Measurements from ENCODE around the gene STK17B. TPM values are rescaled to one million over a fixed set of nuclear protein-coding genes. Genes with fewer than 3 reads are reported as not detected.

The STK17B gene
- total RNA-seq, 1 experiment from 2014 or later = 20.7 TPM

DNA sequence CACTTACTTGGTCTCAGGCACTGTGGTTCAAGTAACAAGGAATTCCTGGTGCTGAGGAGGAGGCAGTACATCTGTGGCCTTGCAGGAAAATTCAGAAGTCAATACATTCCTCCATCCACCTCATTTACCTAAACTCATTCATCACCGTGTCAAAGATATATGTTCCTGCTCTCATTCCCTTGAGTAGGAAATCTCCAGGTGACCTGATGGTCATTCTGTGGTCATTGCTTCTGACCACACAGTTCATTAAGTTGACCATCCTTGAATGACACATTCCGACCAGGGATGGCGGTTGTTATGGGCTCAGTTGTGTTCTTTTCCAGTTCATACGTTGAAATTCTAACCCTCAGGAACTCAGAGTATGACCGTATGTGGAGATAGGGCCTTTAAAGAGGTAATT is 2.1 kb upstream of the STK17B start:
- H3K27me3 Mint-ChIP-seq (ENCODE audit: insufficient read depth, unreplicated experiment) = no peaks in the 10 kb centered on the region
- POLR2A ChIA-PET = no interaction called here
- H3K4me3 Mint-ChIP-seq (ENCODE audit: unreplicated experiment) = no peak overlapping the region
- CTCF ChIA-PET = interaction anchor here (0.9 kb wide), 1 partner anchor 103 kb away, joined by 3 read pairs; no protein-coding TSS in a partner anchor
- intact Hi-C loops (cut with micrococcal nuclease) = loop anchor here (5.0 kb wide), 1 partner anchor 119 kb away; no protein-coding TSS in a partner anchor
- no peaks in the 10 kb centered on the region for H3K4me1 Mint-ChIP-seq (ENCODE audit: insufficient read depth, unreplicated experiment)
- TF ChIP-seq, protein P1, sequence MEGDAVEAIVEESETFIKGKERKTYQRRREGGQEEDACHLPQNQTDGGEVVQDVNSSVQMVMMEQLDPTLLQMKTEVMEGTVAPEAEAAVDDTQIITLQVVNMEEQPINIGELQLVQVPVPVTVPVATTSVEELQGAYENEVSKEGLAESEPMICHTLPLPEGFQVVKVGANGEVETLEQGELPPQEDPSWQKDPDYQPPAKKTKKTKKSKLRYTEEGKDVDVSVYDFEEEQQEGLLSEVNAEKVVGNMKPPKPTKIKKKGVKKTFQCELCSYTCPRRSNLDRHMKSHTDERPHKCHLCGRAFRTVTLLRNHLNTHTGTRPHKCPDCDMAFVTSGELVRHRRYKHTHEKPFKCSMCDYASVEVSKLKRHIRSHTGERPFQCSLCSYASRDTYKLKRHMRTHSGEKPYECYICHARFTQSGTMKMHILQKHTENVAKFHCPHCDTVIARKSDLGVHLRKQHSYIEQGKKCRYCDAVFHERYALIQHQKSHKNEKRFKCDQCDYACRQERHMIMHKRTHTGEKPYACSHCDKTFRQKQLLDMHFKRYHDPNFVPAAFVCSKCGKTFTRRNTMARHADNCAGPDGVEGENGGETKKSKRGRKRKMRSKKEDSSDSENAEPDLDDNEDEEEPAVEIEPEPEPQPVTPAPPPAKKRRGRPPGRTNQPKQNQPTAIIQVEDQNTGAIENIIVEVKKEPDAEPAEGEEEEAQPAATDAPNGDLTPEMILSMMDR (IDR thresholded peaks at IDR 0.05; ENCODE audit: unreplicated experiment) = no peak
- no peak overlapping the region for H3K27ac Mint-ChIP-seq (ENCODE audit: low read depth, unreplicated experiment)
- no peak for DNase-seq (ENCODE audit: unreplicated experiment)
- no peaks in the 10 kb centered on the region for H3K9me3 Mint-ChIP-seq (ENCODE audit: unreplicated experiment)
- no TSS peak for BruUV-seq (replicated peaks)
- H3K36me3 Mint-ChIP-seq (ENCODE audit: insufficient read depth, unreplicated experiment) = peaks cover 5% of the 10 kb centered on the region

DNA sequence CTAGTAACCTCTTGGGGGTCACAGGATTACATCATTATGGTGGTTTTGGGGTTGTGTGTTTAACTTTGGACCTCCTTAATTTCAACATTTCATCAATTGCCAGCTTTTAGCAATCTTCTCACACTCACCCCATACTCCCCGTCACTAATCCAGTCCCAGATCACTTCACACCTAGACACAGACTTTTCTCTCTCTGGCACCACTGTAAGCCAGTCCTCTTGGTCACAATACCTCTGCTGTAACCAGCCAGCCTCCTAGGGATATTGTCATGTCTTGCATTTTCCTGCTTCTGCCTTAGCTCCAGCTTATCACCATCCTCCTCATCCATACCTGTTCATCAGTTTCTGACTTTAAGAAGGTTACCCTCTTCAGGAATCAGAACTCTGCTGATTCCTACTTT is 1.6 kb upstream of the STK17B start:
- peak overlapping the region; percentile 2 for H3K4me3 Mint-ChIP-seq (ENCODE audit: unreplicated experiment)
- no peaks in the 10 kb centered on the region for H3K9me3 Mint-ChIP-seq (ENCODE audit: unreplicated experiment)
- POLR2A ChIA-PET = interaction anchor here (0.7 kb wide), 1 partner anchor 12 kb away, joined by 3 read pairs; no protein-coding TSS in a partner anchor
- H3K36me3 Mint-ChIP-seq (ENCODE audit: insufficient read depth, unreplicated experiment) = peaks cover 5% of the 10 kb centered on the region
- peaks cover 2% of the 10 kb centered on the region for H3K4me1 Mint-ChIP-seq (ENCODE audit: insufficient read depth, unreplicated experiment)
- CTCF ChIA-PET = no interaction called here
- intact Hi-C loops (cut with micrococcal nuclease) = loop anchor here (5.0 kb wide), 1 partner anchor 119 kb away; no protein-coding TSS in a partner anchor
- no TSS peak for BruUV-seq (replicated peaks)
- H3K27me3 Mint-ChIP-seq (ENCODE audit: insufficient read depth, unreplicated experiment) = no peaks in the 10 kb centered on the region
- TF ChIP-seq, protein P1 (IDR thresholded peaks at IDR 0.05; ENCODE audit: unreplicated experiment) = no peak
- DNase-seq (ENCODE audit: unreplicated experiment) = no peak
- H3K27ac Mint-ChIP-seq (ENCODE audit: low read depth, unreplicated experiment) = no peak overlapping the region

DNA sequence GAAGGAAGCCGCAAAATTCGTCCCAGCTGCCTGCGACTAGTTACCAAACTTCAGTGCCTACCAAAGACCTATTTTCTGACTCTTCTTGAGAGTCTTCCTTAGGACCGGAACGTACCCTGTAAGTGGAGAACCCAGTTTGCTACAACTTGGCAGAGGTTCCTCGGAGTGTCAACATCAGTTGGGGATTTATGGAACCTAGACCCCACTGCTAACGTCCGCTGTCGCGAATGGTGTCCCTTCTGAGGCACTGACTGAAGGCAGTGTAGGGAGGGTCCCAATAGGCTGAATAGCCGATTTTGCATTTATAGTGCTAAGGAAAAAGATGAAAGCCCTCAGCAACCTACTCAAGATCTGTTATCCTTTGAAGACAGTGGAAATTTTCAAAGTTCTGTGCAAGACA is 568 bp upstream of the STK17B start:
- peaks cover 5% of the 10 kb centered on the region for H3K36me3 Mint-ChIP-seq (ENCODE audit: insufficient read depth, unreplicated experiment)
- no peak overlapping the region for H3K27ac Mint-ChIP-seq (ENCODE audit: low read depth, unreplicated experiment)
- CTCF ChIA-PET = interaction anchor here (0.7 to 3.8 kb wide), 4 partner anchors 9 to 121 kb away, joined by 3 to 18 read pairs (median 3); no protein-coding TSS in a partner anchor
- no peak for DNase-seq (ENCODE audit: unreplicated experiment)
- POLR2A ChIA-PET = interaction anchor here (1.1 to 3.4 kb wide), 8 partner anchors 12 to 109 kb away, joined by 3 to 60 read pairs (median 22); no protein-coding TSS in a partner anchor
- no peaks in the 10 kb centered on the region for H3K9me3 Mint-ChIP-seq (ENCODE audit: unreplicated experiment)
- intact Hi-C loops (cut with micrococcal nuclease) = loop anchor here (5.0 kb wide), 1 partner anchor 120 kb away; no protein-coding TSS in a partner anchor
- peaks cover 11% of the 10 kb centered on the region for H3K4me1 Mint-ChIP-seq (ENCODE audit: insufficient read depth, unreplicated experiment)
- H3K4me3 Mint-ChIP-seq (ENCODE audit: unreplicated experiment) = peak overlapping the region; percentile 99
- TF ChIP-seq, protein P1 (IDR thresholded peaks at IDR 0.05; ENCODE audit: unreplicated experiment) = no peak
- H3K27me3 Mint-ChIP-seq (ENCODE audit: insufficient read depth, unreplicated experiment) = no peaks in the 10 kb centered on the region
- BruUV-seq (replicated peaks) = no TSS peak

DNA sequence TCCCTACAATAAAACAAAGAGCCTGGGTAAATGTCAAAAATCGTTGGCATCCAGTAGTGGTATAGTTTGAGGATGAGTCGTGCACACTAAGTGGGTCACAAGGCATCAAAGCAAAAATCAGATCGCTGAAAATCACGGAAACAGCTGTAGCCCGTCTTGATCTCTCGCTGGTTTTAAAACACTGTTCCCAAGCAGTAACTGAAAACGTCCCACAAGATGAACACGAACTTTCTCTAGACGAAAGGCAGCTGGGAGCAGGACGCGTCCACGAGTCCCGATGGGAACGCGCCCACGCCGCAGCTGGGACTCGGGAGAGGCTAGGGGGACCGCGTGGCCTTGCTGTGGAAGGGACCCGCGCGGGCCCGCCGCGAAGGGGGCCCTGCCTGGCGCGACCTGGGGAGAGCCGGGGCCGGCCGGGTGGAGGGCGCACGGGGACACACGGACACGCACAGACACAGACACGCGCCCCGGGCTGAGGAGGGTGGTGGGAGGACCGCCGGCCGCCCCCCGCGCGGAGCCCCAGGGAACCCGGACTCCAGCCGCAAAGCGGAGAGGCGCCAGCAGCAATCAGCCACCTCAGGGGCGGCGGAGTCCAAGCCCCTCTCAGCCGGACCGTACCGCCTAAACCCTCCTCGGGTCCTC is 651 bp downstream of the STK17B start:
- no TSS peak for BruUV-seq (replicated peaks)
- CTCF ChIA-PET = interaction anchor here (0.6 to 3.8 kb wide), 12 partner anchors 8 to 122 kb away, joined by 3 to 18 read pairs (median 3); partner anchors contain the start of gene DNAH7
- Mint-ChIP-seq H3K9me3 (ENCODE audit: unreplicated experiment) (no peaks in the 10 kb centered on the region), H3K4me1 (ENCODE audit: insufficient read depth, unreplicated experiment) (peaks cover 22% of the 10 kb centered on the region), H3K4me3 (ENCODE audit: unreplicated experiment) (peak overlapping the region; percentile 99), H3K36me3 (ENCODE audit: insufficient read depth, unreplicated experiment) (peaks cover 5% of the 10 kb centered on the region), H3K27me3 (ENCODE audit: insufficient read depth, unreplicated experiment) (no peaks in the 10 kb centered on the region), H3K27ac (ENCODE audit: low read depth, unreplicated experiment) (peak overlapping the region; percentile 98)
- POLR2A ChIA-PET = interaction anchor here (0.7 to 3.4 kb wide), 25 partner anchors 11 to 1708 kb away, joined by 3 to 60 read pairs (median 3); partner anchors contain the start of gene GTF3C3
- DNase-seq (ENCODE audit: unreplicated experiment) = peak; percentile 64
- TF ChIP-seq, protein P1 (IDR thresholded peaks at IDR 0.05; ENCODE audit: unreplicated experiment) = no peak
- intact Hi-C loops (cut with micrococcal nuclease) = loop anchor here (1.0 to 5.0 kb wide), 3 partner anchors 92 to 122 kb away; no protein-coding TSS in a partner anchor

All from MCF 10A (cell line).